ENCODE data around the gene MAGED4.
"Not testable (repeated sequence)": the region's sequence is repeated elsewhere in the genome, so short reads cannot be mapped to it uniquely, and the experiment has no call there.

MAGED4 gene, protein sequence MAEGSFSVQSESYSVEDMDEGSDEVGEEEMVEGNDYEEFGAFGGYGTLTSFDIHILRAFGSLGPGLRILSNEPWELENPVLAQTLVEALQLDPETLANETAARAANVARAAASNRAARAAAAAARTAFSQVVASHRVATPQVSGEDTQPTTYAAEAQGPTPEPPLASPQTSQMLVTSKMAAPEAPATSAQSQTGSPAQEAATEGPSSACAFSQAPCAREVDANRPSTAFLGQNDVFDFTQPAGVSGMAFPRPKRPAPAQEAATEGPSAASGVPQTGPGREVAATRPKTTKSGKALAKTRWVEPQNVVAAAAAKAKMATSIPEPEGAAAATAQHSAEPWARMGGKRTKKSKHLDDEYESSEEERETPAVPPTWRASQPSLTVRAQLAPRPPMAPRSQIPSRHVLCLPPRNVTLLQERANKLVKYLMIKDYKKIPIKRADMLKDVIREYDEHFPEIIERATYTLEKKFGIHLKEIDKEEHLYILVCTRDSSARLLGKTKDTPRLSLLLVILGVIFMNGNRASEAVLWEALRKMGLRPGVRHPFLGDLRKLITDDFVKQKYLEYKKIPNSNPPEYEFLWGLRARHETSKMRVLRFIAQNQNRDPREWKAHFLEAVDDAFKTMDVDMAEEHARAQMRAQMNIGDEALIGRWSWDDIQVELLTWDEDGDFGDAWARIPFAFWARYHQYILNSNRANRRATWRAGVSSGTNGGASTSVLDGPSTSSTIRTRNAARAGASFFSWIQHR

DNA sequence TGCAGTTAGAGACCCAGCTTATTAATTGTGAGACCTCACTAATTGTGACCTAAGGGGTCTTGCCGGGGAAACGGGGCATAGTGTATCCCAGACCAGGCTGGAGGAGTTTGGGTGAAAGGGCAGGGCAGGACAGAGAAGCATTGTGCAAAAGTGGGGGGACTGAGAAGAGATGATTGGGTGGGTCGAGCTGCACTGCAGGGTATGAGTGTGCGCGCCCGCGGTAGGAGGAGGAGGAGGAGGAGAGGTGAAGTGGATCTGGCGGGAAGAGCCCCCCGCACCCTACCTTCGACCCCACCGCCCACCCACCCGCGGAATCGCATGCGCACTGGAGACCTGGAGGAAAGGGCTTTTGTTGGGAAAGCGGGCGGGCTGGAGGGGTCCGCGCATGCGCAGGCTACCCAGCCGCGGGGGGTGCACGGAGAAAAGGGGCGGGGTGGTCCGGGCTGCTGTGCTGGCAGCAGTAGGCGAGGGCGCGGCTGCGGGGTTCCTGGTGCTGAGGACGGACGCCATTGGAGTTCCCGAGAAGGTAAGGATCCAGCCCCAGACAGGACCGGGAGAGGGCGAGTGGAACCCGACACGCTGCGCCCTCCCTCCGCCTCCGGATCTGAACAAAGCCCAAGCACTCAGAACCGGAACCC, at the start of gene MAGED4:
Gene MAGED4 (plus strand): TSS at position 449 of the 638 bp plus-strand sequence. CDS start 1,035 bp downstream, outside the sequence.
- H3K36me3 Mint-ChIP-seq, H3K27me3 Mint-ChIP-seq, H3K4me1 Mint-ChIP-seq, H3K9me3 Mint-ChIP-seq, H3K4me3 Mint-ChIP-seq, CTCF ChIA-PET, H3K27ac Mint-ChIP-seq, DNase-seq: not testable (repeated sequence)

DNA sequence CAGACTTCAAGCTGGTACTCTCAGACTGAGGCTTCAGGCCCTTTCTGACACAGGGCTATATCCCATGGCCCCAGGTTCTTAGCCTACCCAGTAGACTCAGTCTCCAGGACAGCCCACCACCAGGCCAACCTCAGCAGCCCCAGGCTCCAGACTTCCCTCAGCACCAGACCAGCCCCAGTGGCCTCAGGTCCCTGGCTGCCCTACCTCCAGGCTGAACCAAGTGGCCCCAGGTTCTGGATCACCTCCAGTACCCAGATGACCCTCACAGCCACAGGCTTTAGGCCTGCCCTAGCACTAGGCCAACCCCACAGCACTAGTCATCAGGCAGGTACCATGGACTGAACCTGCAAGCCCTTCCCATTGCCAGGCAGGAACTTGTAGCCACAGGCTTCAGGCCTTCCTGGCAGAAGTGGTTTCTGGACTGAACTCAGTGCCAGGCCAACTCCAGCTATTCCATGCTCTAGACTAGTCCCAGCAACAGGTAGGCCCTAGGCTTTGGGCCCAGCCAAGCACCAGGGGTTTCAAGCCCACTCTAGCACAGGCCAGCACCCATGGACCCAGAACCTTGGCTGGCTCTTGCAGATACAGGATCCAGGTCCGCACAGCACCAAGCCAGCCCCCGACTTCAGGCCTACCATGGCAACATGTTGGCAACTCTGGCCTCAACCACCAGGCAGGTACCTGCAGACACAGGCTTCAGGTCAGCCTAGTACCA, 45.7 kb upstream of the MAGED4 start:
- no peak for DNase-seq
- Mint-ChIP-seq H3K4me3 (no peak overlapping the region), H3K36me3 (no peaks in the 10 kb centered on the region), H3K27me3 (no peaks in the 10 kb centered on the region), H3K9me3 (no peaks in the 10 kb centered on the region), H3K4me1 (no peaks in the 10 kb centered on the region), H3K27ac (no peak overlapping the region)
- CTCF ChIA-PET, result no interaction called here

GRCh38 chrX:52139545-52139895, 45.2 kb upstream of the MAGED4 start:
- Mint-ChIP-seq H3K9me3 (no peaks in the 10 kb centered on the region), H3K27me3 (no peaks in the 10 kb centered on the region), H3K4me1 (no peaks in the 10 kb centered on the region), H3K4me3 (no peak overlapping the region), H3K27ac (no peak overlapping the region), H3K36me3 (no peaks in the 10 kb centered on the region)
- no peak for DNase-seq
- CTCF ChIA-PET, result no interaction called here

GRCh38 chrX:52140020-52140419, 44.7 kb upstream of the MAGED4 start:
- Mint-ChIP-seq H3K36me3 (no peaks in the 10 kb centered on the region), H3K4me3 (no peak overlapping the region), H3K27me3 (no peaks in the 10 kb centered on the region), H3K27ac (no peak overlapping the region), H3K4me1 (no peaks in the 10 kb centered on the region), H3K9me3 (no peaks in the 10 kb centered on the region)
- CTCF ChIA-PET, result no interaction called here
- no peak for DNase-seq

DNA sequence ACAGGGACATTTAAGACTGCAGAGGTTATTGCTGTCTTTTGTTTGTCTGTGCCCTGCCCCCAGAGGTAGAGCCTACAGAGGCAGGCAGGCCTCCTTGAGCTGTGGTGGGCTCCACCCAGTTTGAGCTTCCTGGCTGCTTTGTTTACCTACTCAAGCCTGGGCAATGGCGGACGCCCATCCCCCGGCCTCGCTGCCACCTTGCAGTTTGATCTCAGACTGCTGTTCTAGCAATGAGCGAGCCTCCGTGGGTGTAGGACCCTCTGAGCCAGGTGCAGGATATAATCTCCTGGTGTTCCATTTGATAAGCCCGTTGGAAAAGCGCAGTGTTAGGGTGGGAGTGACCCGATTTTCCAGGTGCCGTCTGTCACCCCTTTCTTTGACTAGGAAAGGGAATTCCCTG, 34.0 kb upstream of the MAGED4 start:
- H3K36me3 Mint-ChIP-seq, H3K27me3 Mint-ChIP-seq, DNase-seq, H3K9me3 Mint-ChIP-seq, H3K4me1 Mint-ChIP-seq, CTCF ChIA-PET, H3K4me3 Mint-ChIP-seq, H3K27ac Mint-ChIP-seq: not testable (repeated sequence)

DNA sequence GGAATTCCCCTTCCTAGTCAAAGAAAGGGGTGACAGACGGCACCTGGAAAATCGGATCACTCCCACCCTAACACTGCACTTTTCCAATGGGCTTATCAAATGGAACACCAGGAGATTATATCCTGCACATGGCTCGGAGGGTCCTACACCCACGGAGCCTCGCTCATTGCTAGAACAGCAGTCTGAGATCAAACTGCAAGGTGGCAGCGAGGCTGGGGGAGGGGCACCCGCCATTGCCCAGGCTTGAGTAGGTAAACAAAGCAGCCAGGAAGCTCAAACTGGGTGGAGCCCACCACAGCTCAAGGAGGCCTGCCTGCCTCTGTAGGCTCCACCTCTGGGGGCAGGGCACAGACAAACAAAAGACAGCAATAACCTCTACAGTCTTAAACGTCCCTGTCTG, 24.5 kb upstream of the MAGED4 start:
- CTCF ChIA-PET, DNase-seq, H3K27me3 Mint-ChIP-seq, H3K4me1 Mint-ChIP-seq, H3K4me3 Mint-ChIP-seq, H3K36me3 Mint-ChIP-seq, H3K9me3 Mint-ChIP-seq, H3K27ac Mint-ChIP-seq: not testable (repeated sequence)

DNA sequence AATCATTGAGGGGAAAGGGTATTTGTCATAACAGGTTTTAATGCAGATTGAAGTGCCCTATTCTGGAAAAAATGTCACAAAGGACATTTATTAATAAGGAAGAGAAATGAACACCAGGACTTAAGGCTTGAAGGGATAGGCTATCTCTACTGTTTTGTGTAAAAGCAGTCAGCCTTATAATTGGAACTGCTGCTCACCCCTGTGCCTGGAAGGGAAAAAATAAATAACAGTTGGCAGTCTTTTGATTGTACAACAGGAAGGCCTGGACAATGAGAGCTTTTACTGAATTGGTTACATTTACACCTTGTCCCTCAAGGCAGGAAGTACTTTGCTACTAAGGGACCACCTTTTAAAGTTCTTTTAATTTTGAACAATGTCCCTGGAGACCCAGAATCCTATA, 17.8 kb upstream of the MAGED4 start:
- Mint-ChIP-seq H3K27ac (no peak overlapping the region), H3K4me1 (no peaks in the 10 kb centered on the region), H3K4me3 (no peak overlapping the region), H3K9me3 (no peaks in the 10 kb centered on the region), H3K27me3 (peaks cover 5% of the 10 kb centered on the region), H3K36me3 (no peaks in the 10 kb centered on the region)
- no peak for DNase-seq
- CTCF ChIA-PET, result no interaction called here

DNA sequence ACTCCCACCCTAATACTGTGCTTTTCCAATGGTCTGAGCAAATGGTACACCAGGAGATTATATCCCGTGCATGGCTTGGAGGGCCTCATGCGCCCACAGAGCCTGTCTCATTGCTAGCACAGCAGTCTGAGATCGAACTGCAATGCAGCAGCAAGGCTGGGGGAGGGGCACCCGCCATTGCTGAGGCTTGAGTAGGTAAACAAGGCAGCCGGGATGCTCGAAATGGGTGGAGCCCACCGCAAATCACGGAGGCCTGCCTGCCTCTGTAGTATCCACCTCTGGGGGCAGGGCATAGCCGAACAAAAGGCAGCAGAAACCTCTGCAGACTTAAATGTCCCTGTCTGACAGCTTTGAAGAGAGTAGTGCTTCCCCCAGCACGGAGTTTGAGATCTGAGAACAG, 13.6 kb upstream of the MAGED4 start:
- H3K36me3 Mint-ChIP-seq, DNase-seq, H3K27me3 Mint-ChIP-seq, H3K4me3 Mint-ChIP-seq, CTCF ChIA-PET, H3K4me1 Mint-ChIP-seq, H3K27ac Mint-ChIP-seq, H3K9me3 Mint-ChIP-seq: not testable (repeated sequence)

- H3K9me3 Mint-ChIP-seq, H3K27ac Mint-ChIP-seq, CTCF ChIA-PET, H3K36me3 Mint-ChIP-seq, H3K27me3 Mint-ChIP-seq, DNase-seq, H3K4me1 Mint-ChIP-seq, H3K4me3 Mint-ChIP-seq: not testable (repeated sequence)
Measured at GRCh38 chrX:52185078-52185453, 378 bp downstream of the MAGED4 start.

GRCh38 chrX:52211405-52211804, 26.7 kb downstream of the MAGED4 start:
- not testable (repeated sequence) for H3K9me3 Mint-ChIP-seq, H3K36me3 Mint-ChIP-seq

DNA sequence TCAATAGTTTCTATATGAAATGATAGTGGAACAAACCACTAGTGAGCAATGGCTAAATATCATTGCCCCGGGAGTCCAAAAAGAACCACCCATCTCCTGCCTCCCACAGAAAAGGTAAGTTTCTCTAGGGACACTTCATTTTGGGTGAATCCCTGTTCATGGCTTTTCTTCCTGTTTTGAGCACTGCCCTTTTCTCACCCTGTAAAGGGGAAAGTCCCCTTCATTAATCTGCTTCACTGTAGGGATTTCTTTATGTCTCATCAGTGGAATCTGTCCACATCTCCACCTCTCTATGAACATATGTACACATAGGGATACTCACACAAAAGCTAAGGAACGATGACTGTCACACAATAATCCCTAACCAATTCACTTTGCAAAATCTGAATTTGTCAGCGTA, 28.6 kb downstream of the MAGED4 start:
- H3K36me3 Mint-ChIP-seq, result no peaks in the 10 kb centered on the region
- no peaks in the 10 kb centered on the region for H3K9me3 Mint-ChIP-seq
- H3K27ac Mint-ChIP-seq, result no peak overlapping the region
- H3K4me3 Mint-ChIP-seq, result no peak overlapping the region
- H3K27me3 Mint-ChIP-seq, result no peaks in the 10 kb centered on the region
- CTCF ChIA-PET, result no interaction called here
- no peaks in the 10 kb centered on the region for H3K4me1 Mint-ChIP-seq
- no peak for DNase-seq

More at GRCh38 chrX:52211405-52211804, 26.7 kb downstream of the MAGED4 start:
- H3K4me3 Mint-ChIP-seq, H3K27me3 Mint-ChIP-seq, DNase-seq, H3K27ac Mint-ChIP-seq, CTCF ChIA-PET, H3K4me1 Mint-ChIP-seq: not testable (repeated sequence)

DNA sequence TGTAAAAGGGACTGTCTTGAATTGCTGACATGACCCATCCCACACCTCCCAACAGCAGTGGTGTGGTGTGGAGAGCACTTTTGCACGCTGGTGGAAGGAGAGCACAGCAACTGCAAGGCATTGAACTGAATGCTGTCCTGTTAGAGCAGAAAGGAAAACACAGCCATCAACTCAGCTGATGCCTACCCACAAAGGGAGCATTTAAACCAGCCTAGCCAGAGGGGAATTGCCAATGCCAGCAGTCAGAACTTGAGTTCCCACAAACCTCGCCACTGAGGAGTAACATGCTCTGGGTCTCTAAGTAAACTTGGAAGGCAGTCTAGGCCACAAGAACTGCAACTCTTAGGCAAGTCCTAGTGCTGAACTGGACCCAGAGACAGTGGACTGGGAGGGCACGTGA, 31.9 kb downstream of the MAGED4 start:
- no peaks in the 10 kb centered on the region for H3K27me3 Mint-ChIP-seq
- no peaks in the 10 kb centered on the region for H3K9me3 Mint-ChIP-seq
- H3K4me3 Mint-ChIP-seq, result no peak overlapping the region
- H3K36me3 Mint-ChIP-seq, result no peaks in the 10 kb centered on the region
- CTCF ChIA-PET, result no interaction called here
- H3K27ac Mint-ChIP-seq, result no peak overlapping the region
- H3K4me1 Mint-ChIP-seq, result no peaks in the 10 kb centered on the region
- no peak for DNase-seq

DNA sequence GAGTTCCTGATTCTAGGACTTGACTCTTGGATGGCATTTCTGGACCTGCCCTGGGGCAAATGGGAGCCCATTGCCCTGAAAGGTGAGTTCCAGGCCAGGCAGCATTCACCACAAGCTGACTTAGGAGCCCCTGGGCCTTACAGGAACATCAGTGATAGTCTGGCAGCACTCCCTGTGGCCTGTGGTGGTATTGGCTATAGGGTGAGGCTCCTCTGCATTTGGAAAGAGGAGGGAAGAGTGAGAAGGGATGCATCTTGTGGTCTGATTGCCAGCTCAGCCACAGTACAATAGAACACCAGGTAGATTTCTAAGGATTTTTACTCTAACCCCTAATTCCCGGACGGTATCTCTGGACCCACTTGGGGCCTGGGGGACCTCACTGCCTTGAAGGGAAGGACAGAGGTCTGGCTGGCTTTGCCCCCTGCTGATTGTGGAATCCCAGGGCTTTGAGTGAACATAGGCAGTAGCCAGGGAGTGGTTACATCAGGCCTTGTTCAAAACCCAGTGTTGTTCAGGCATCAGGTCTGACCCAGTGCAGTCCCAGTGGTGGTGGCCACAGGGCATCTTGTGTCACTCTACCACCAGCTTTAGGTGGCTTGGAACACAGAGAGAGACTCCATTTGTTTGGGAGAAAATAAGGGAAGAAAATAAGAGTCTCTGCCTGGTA, 32.9 kb downstream of the MAGED4 start:
- no peaks in the 10 kb centered on the region for H3K4me1 Mint-ChIP-seq
- no peaks in the 10 kb centered on the region for H3K9me3 Mint-ChIP-seq
- no peaks in the 10 kb centered on the region for H3K36me3 Mint-ChIP-seq
- no peaks in the 10 kb centered on the region for H3K27me3 Mint-ChIP-seq
- CTCF ChIA-PET, result no interaction called here
- H3K27ac Mint-ChIP-seq, result no peak overlapping the region
- DNase-seq, result no peak
- H3K4me3 Mint-ChIP-seq, result no peak overlapping the region

DNA sequence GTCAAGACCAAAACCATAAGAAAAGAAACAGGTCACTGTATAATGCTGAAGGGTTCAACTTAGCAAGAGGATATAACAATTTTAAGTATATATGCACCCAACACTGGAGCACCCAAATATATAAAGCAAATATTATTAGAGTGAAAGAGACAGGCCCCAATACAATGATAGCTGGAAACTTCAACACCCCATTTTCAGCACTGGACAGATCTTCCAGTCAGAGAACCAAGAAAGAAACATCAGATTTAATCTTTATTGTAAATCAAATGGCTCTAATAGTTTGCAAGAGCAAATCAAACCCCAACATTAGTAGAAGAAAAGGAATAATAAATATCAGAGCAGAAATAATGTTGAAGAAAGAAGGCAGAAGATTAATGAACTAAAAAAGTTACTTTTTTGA, 36.2 kb downstream of the MAGED4 start:
- Mint-ChIP-seq H3K4me1 (no peaks in the 10 kb centered on the region), H3K36me3 (no peaks in the 10 kb centered on the region)
- CTCF ChIA-PET, result no interaction called here

More for the DNA sequence above, 36.2 kb downstream of the MAGED4 start:
- no peak overlapping the region for H3K27ac Mint-ChIP-seq
- DNase-seq, result no peak
- no peaks in the 10 kb centered on the region for H3K9me3 Mint-ChIP-seq
- no peaks in the 10 kb centered on the region for H3K27me3 Mint-ChIP-seq
- H3K4me3 Mint-ChIP-seq, result no peak overlapping the region

Data from activated naive CD4-positive, alpha-beta T cell treated with anti-CD3 and anti-CD28 coated beads, Interleukin-2, amount 10 ng/mL, durations not matched to agents 7 days and 5 days (primary cell).